GM12878 (cell line): ENCODE results near the gene MAPRE3. TPM values are rescaled to one million over a fixed set of nuclear protein-coding genes. Genes with fewer than 3 reads are reported as not detected.
"Not testable (repeated sequence)": the region's sequence is repeated elsewhere in the genome, so short reads cannot be mapped to it uniquely, and the experiment has no call there.

Source experiments
- ATAC-seq: fragments of 200-7000 bp; cut with Tn5 transposase; 3 replicates; pipeline ENCODE4 v1.9.1; 2020; ENCODE audit warnings: mild to moderate bottlenecking, moderate library complexity
- BruUV-seq: library from RNA; stranded (reverse); fragments of 400-500 nt; replicated peaks from 2 replicates; lab custom pipeline; 2021; lab: Mats Ljungman, UMichigan
- CTCF ChIA-PET: fragments of 300-600 bp; sonication (Branson Sonifier 250); formaldehyde crosslinking; extraction: SDS; loops from one replicate; lab custom pipeline; 2021; ENCODE audit warnings: inconsistent platforms; lab: Yijun Ruan, JAX
- POLR2A ChIA-PET: fragments of 350-600 bp; formaldehyde crosslinking; extraction: SDS; loops from one replicate; lab custom pipeline; 2021; ENCODE audit warnings: inconsistent platforms; lab: Charles Lee
- RAD21 ChIA-PET: fragments of 300-600 bp; sonication (Branson Sonifier 250); formaldehyde crosslinking; loops from one replicate; lab custom pipeline; 2023; ENCODE audit warnings: antibody characterized with exemption; ENCODE audit not compliant: unreplicated experiment; lab: Charles Lee
- SMC1A ChIA-PET: fragments of 300-600 bp; sonication (Branson Sonifier 250); formaldehyde crosslinking; loops from one replicate; lab custom pipeline; 2023; ENCODE audit not compliant: unreplicated experiment, uncharacterized antibody; lab: Charles Lee
- DNase-seq: peaks from one replicate; pipeline ENCODE4 v3.0.0-alpha.2; 2011; ENCODE audit warnings: low read depth, low spot score
- FAIRE-seq: peaks from 3 replicates; lab custom pipeline; 2011; peaks lifted over from hg19 to GRCh38; lab: Jason Lieb, UNC
- H2AFZ ChIP-seq: 2 replicates; pipeline ENCODE4 v1.6.0; 2011; ENCODE audit warnings: low read depth, low read length, control low read depth; ENCODE audit not compliant: control insufficient read depth
- H3K27ac ChIP-seq: 2 replicates; pipeline ENCODE4 v1.5.1; 2011; ENCODE audit warnings: control low read depth; ENCODE audit not compliant: control insufficient read depth, insufficient read depth
- H3K27me3 ChIP-seq, 2 experiments: replicated peaks in 1 of 2; 2 replicates each; pipeline versions ENCODE4 v1.6.0 to v1.6.1; 2011; ENCODE audit warnings: low read length in 1 of 2; ENCODE audit not compliant: control insufficient read depth in 2 of 2, insufficient read depth in 2 of 2
- H3K36me3 ChIP-seq, 2 experiments: 2 replicates each; pipeline ENCODE4 v1.5.1; 2011; ENCODE audit warnings: low read length in 1 of 2; ENCODE audit not compliant: control insufficient read depth in 2 of 2, insufficient read depth in 2 of 2
- H3K4me1 ChIP-seq: 2 replicates; pipeline ENCODE4 v1.6.1; 2011; ENCODE audit warnings: mild to moderate bottlenecking, low read length, moderate library complexity, mixed read lengths; ENCODE audit not compliant: control insufficient read depth, insufficient read depth
- H3K4me2 ChIP-seq: 2 replicates; pipeline ENCODE4 v1.6.0; 2011; ENCODE audit warnings: control low read depth; ENCODE audit not compliant: control insufficient read depth, insufficient read depth
- H3K4me3 ChIP-seq: fragments of 200-600 bp; sonication (generic); 2 replicates; pipeline ENCODE4 v1.5.1; 2016
- H3K79me2 ChIP-seq: 2 replicates; pipeline ENCODE4 v1.6.0; 2011; ENCODE audit warnings: low read length; ENCODE audit not compliant: control insufficient read depth, insufficient read depth
- H3K9ac ChIP-seq: 2 replicates; pipeline ENCODE4 v1.8.0; 2011; ENCODE audit warnings: low read length, control low read depth, mixed read lengths; ENCODE audit not compliant: control insufficient read depth, insufficient read depth
- H3K9me3 ChIP-seq: replicated peaks from 3 replicates; pipeline ENCODE4 v1.5.1; 2011; ENCODE audit warnings: mild to moderate bottlenecking, low read length; ENCODE audit not compliant: control insufficient read depth, insufficient read depth
- H4K20me1 ChIP-seq: 2 replicates; pipeline ENCODE4 v1.6.0; 2011; ENCODE audit not compliant: control insufficient read depth, insufficient read depth
- CBX5 ChIP-seq: sonication (generic); IDR thresholded peaks from 2 replicates; pipeline ENCODE4 v1.6.1; 2016; ENCODE audit warnings: low read depth, moderate library complexity, mild to moderate bottlenecking, inconsistent platforms
- PAX5 ChIP-seq: IDR thresholded peaks from 2 replicates; pipeline ENCODE4 v1.6.1; 2011; ENCODE audit warnings: low read depth, low read length, borderline replicate concordance
- WGBS: methylation state at CpG from one replicate; pipeline ENCODE4 v1.1.6; 2016; ENCODE audit warnings: low lambda C conversion rate; ENCODE audit not compliant: insufficient replicate concordance, insufficient coverage; ENCODE audit errors: missing lambda C conversion rate; 5-methylcytosine and 5-hydroxymethylcytosine counted together
- in situ Hi-C: fragments of 300-500 bp; cut with MboI; formaldehyde crosslinking; loops from 9 replicates; pipeline ENCODE4 v1.14.3; 2018; ENCODE audit warnings: mixed read lengths
- intact Hi-C: fragments of 100-400 bp; cut with micrococcal nuclease; formaldehyde crosslinking; loops from one replicate; pipeline ENCODE4 v1.14.2; 2022; ENCODE audit not compliant: unreplicated experiment
- polyA plus RNA-seq, 11 experiments: library from polyadenylated mRNA; depleted of rRNA in 4 of 11; unstranded in 6 of 11; stranded (reverse) in 5 of 11; fragments of >200 nt; fragmentation: Nextera tagmentation in 4 of 11; fragmentation: Illumina TruSeq in 1 of 11; extraction: Ambion mirVana in 4 of 11; extraction: Trizol in 1 of 11; gene quantifications; 1 replicate in 1 of 11; 2 replicates in 10 of 11; pipeline versions ENCODE4 v1.2.1 to v1.2.3, GENCODE V29; 2011 to 2016; ENCODE audit warnings: inconsistent platforms in 2 of 11, missing spikeins in 2 of 11, low read depth in 1 of 11
- total RNA-seq, 4 experiments: library from RNA; depleted of rRNA in 3 of 4; stranded (reverse); fragments of >200 nt in 3 of 4; fragmentation: Illumina TruSeq in 1 of 4; extraction: Trizol in 1 of 4; gene quantifications; 2 replicates each; pipeline versions ENCODE4 v1.2.1 to v1.2.3, GENCODE V29; 2013 to 2021

MAPRE3 gene
- total and polyA plus RNA-seq, 10 of the 15 experiments (the other 5 are each of a cell fraction or from before 2014, with no cell fraction given): 0.03 to 1.3 (median 0.73) TPM; not detected in 1

DNA sequence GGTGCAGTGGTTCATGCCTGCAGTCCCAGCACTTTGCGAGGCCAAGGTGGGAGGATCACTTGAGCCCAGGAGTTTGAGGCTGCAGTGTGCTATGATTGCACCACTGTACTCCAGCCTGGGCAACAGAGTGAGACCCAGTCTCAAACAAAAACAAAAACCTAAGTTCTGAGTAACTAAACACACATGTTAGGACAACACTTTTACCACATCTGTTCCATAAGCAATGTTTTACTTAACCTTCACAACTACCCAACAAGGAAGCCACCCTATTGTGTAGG lies 47.3 kb upstream of the MAPRE3 start:
- H3K36me3 ChIP-seq, H3K9me3 ChIP-seq, H3K27me3 ChIP-seq, ATAC-seq, H3K4me2 ChIP-seq, H3K9ac ChIP-seq, H3K4me3 ChIP-seq, BruUV-seq, H3K4me1 ChIP-seq, POLR2A ChIA-PET, H2AFZ ChIP-seq, intact Hi-C loops, DNase-seq, H4K20me1 ChIP-seq, H3K79me2 ChIP-seq, H3K27ac ChIP-seq, FAIRE-seq: not testable (repeated sequence)
- in situ Hi-C loops: loop anchor here (5.0 kb wide), 1 partner anchor 81 kb away; no protein-coding TSS in a partner anchor
- ChIA-PET RAD21 (interaction anchor here (1.0 to 2.8 kb wide), 3 partner anchors 18 to 77 kb away, joined by 3 to 28 read pairs (median 3); no protein-coding TSS in a partner anchor), CTCF (interaction anchor here (1.0 to 3.5 kb wide), 17 partner anchors 8 to 316 kb away, joined by 3 to 62 read pairs (median 5); partner anchors contain the start of gene DPYSL5), SMC1A (interaction anchor here (0.8 to 2.3 kb wide), 9 partner anchors 10 to 90 kb away, joined by 3 to 21 read pairs (median 4); no protein-coding TSS in a partner anchor)
- 0% methylated on average over 1 of the region's 1 CpG for WGBS

DNA sequence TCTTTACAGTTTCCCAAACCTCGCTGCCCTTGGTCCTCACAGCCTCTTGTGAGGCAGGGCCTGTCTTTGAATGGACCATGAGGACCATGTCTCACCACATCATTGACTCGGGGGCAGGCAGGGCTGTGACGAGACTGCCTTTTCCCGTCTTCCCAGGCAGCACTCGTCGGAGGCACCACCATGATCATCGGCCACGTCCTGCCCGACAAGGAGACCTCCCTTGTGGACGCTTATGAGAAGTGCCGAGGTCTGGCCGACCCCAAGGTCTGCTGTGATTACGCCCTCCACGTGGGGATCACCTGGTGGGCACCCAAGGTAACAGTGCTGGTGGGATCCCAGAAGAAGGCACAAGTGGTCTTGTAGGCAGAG lies 45.7 kb upstream of the MAPRE3 start:
- BruUV-seq: no TSS peak
- DNase-seq: no peak
- CTCF ChIA-PET: no interaction called here
- RAD21 ChIA-PET: no interaction called here
- Histone ChIP-seq H3K36me3 (no peaks in the 10 kb centered on the region), H2AFZ (no peak overlapping the region), H3K4me1 (no peaks in the 10 kb centered on the region), H4K20me1 (no peaks in the 10 kb centered on the region), H3K27ac (no peak overlapping the region), H3K4me3 (no peak overlapping the region), H3K9ac (no peak overlapping the region), H3K4me2 (no peak overlapping the region), H3K27me3 (0 out of 4 replicates have a peak, but pooled peaks cover 0 to 1% of the 10 kb centered on the region in 2 experiments), H3K9me3 (no peaks in the 10 kb centered on the region), H3K79me2 (no peaks in the 10 kb centered on the region)
- no peak for FAIRE-seq
- SMC1A ChIA-PET: interaction anchor here (1.5 kb wide), 1 partner anchor 78 kb away, joined by 3 read pairs; no protein-coding TSS in a partner anchor
- TF ChIP-seq CBX5 (no peak), PAX5 (no peak)
- in situ Hi-C loops: loop anchor here (5.0 kb wide), 1 partner anchor 82 kb away; no protein-coding TSS in a partner anchor
- no peak for ATAC-seq
- intact Hi-C loops: no loop called here
- WGBS: 39% methylated on average over 14 of the region's 14 CpGs
- POLR2A ChIA-PET: no interaction called here
